Keratinocyte (primary cell): ENCODE data around the gene SLC28A3.

Experiments used
- EZH2 ChIP-seq: IDR thresholded peaks from one replicate; pipeline ENCODE4 v1.6.1; 2012; ENCODE audit warnings: inconsistent platforms, mild to moderate bottlenecking, low read length, moderate library complexity
- TF ChIP-seq, protein P1 (sequence below), 3 experiments: IDR thresholded peaks in 1 of 3; conservative IDR thresholded peaks in 1 of 3; optimal IDR thresholded peaks in 1 of 3; 2 replicates in 2 of 3; 3 replicates in 1 of 3; pipeline versions ENCODE3 to v1.5.1; 2011; ENCODE audit warnings: low read length in 3 of 3, mild to moderate bottlenecking in 3 of 3, moderate library complexity in 2 of 3, control low read depth in 1 of 3, inconsistent platforms in 1 of 3; ENCODE audit not compliant: insufficient read depth in 2 of 3; ENCODE audit errors: extremely low read depth in 1 of 3

DNA sequence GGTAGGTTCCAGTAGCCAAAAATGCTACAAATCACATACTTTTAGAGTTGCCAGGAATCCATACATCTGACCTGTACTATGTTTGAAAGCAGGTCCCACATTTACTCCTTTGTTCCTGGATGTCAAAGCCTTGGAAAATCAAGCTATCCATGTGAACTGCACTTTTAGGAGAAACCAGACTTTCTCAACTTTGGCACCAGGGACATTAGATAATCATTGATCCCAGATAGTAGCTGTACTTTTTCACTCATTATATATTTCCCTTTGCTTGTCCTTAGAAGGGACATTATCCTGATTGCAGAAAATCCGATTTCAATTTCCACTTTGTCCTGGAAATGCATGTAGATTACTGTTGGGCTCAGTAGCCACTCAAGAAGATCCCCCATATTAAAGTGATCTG, 44.1 kb upstream of the SLC28A3 start:
- TF ChIP-seq EZH2, result no peak
- TF ChIP-seq, protein P1, sequence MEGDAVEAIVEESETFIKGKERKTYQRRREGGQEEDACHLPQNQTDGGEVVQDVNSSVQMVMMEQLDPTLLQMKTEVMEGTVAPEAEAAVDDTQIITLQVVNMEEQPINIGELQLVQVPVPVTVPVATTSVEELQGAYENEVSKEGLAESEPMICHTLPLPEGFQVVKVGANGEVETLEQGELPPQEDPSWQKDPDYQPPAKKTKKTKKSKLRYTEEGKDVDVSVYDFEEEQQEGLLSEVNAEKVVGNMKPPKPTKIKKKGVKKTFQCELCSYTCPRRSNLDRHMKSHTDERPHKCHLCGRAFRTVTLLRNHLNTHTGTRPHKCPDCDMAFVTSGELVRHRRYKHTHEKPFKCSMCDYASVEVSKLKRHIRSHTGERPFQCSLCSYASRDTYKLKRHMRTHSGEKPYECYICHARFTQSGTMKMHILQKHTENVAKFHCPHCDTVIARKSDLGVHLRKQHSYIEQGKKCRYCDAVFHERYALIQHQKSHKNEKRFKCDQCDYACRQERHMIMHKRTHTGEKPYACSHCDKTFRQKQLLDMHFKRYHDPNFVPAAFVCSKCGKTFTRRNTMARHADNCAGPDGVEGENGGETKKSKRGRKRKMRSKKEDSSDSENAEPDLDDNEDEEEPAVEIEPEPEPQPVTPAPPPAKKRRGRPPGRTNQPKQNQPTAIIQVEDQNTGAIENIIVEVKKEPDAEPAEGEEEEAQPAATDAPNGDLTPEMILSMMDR (optimal IDR thresholded peaks at IDR 0.05 in 1 of 3, IDR thresholded peaks at IDR 0.05 in 1 of 3, conservative IDR thresholded peaks at IDR 0.05 in 1 of 3; ENCODE audit: extremely low read depth in 1 of 3, insufficient read depth in 2 of 3, low read length in 3 of 3), result no peak
